HuH-7.5 (cell line): ENCODE measurements around the gene C1orf174.

Source experiments
- DNase-seq: peaks from one replicate; pipeline ENCODE4 v3.0.0; 2011; ENCODE audit warnings: low spot score

Gene C1orf174

GRCh38 chr1:3900150-3900968, at the start of gene C1orf174:
C1orf174 (minus strand) TSS chr1:3900272; CDS start chr1:3900186, 86 bp downstream.
- peak; percentile 92 for DNase-seq

- DNase-seq, result no peak
Observed at GRCh38 chr1:3948344-3948743, 48.3 kb upstream of the C1orf174 start.

GRCh38 chr1:3945916-3946840, 46.1 kb upstream of the C1orf174 start:
- no peak for DNase-seq

GRCh38 chr1:3945222-3945621, 45.1 kb upstream of the C1orf174 start:
- DNase-seq, result no peak

- no peak for DNase-seq
Observed at GRCh38 chr1:3944578-3945125, 44.6 kb upstream of the C1orf174 start.

- no peak for DNase-seq
Observed at GRCh38 chr1:3943806-3944577, 43.9 kb upstream of the C1orf174 start.

GRCh38 chr1:3943123-3943431, 43.0 kb upstream of the C1orf174 start:
- DNase-seq, result no peak

GRCh38 chr1:3942416-3943122, 42.5 kb upstream of the C1orf174 start:
- peak; percentile 43 for DNase-seq

GRCh38 chr1:3940754-3941345, 40.8 kb upstream of the C1orf174 start:
- DNase-seq, result no peak

GRCh38 chr1:3940081-3940753, 40.1 kb upstream of the C1orf174 start:
- no peak for DNase-seq

GRCh38 chr1:3939242-3940080, 39.4 kb upstream of the C1orf174 start:
- no peak for DNase-seq

GRCh38 chr1:3932156-3932919, 32.3 kb upstream of the C1orf174 start:
- no peak for DNase-seq

- no peak for DNase-seq
Observed at GRCh38 chr1:3931007-3931912, 31.2 kb upstream of the C1orf174 start.

- no peak for DNase-seq
Observed at GRCh38 chr1:3930301-3931006, 30.4 kb upstream of the C1orf174 start.

- no peak for DNase-seq
Observed at GRCh38 chr1:3929126-3929525, 29.1 kb upstream of the C1orf174 start.

- DNase-seq, result no peak
Observed at GRCh38 chr1:3928586-3928985, 28.5 kb upstream of the C1orf174 start.

GRCh38 chr1:3926956-3927355, 26.9 kb upstream of the C1orf174 start:
- DNase-seq, result no peak
